Measurements from ENCODE around the gene ACKR4.
"Not testable (repeated sequence)": the region's sequence is repeated elsewhere in the genome, so short reads cannot be mapped to it uniquely, and the experiment has no call there.

The ACKR4 gene

DNA sequence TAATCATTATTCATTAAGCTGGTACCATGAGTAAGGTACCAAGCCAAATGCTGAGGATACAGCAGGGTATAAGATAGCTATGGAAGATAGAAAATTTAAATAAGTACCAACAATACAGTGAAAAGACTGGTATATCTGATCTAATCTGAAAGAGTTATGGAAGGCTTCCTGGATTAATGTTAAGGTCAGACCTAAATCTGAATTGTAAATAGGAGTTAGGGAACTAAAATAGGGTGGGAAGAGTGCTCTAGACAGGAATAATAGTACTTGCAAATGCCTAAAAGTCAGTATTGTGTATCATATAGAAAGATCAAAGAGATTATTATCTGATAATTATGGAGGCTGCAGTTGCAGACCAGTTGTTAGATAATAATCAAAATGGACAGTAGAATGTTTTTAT lies 2.6 kb upstream of the ACKR4 start:
- no peak for DNase-seq (ENCODE audit: low read depth, low spot score)

DNA sequence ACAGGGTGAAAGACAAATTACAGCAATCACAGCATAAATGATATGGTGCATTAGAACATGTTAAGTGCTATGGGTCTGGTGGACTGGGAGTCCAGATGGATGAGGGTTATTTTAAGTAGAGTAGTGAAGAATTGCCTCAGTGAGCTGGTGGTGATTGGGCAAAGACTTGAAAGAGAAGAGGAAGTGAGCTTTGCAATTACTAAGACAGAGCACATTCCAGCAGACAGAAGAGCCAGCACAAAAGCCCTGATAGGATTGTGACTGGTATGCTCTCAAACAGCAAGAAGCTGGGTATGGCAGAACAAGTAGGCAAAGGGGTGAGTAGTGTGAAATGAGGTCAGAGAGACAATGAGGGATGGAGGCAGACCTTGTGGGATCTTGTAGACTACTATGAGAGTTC lies 2.1 kb upstream of the ACKR4 start:
- no peak for DNase-seq (ENCODE audit: low read depth, low spot score)

DNA sequence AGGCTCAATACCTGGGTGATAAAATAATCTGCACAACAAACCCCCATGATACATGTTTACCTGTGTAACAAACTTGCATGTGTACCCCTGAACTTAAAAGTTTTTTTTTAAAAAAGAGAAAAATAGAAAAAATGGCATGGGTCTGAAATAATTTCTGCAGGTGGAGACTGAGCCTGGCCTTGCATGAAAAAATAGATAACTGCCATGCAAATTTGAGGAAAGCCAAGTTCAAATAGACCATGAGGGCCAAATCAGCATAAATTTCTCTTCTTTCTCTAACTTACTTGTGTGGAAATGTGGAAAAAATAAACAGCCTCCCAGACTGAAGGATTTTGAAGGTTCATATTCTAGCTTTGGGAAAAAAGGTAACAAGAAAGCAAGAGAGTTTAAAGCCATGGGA lies 744 bp upstream of the ACKR4 start:
- DNase-seq (ENCODE audit: low read depth, low spot score), result no peak

DNA sequence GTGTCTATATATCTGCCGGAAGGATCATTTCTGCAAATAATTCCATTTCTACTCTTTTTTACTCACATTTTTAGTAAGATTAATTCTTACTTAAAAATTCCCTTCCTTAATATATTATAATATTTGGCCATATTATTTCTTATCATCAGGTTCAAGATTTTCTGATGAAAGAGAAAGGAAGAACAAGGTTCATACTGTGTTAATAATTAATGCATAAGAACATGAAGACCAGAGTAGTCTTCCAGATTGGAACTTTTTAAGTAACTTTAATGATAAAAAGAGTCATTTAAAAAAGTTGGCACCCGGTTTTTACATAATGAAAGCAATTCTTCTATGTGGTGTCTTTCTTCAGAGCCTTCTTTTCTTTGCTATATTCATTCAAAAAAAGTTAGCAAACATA lies 590 bp downstream of the ACKR4 start:
- no peak for DNase-seq (ENCODE audit: low read depth, low spot score)

DNA sequence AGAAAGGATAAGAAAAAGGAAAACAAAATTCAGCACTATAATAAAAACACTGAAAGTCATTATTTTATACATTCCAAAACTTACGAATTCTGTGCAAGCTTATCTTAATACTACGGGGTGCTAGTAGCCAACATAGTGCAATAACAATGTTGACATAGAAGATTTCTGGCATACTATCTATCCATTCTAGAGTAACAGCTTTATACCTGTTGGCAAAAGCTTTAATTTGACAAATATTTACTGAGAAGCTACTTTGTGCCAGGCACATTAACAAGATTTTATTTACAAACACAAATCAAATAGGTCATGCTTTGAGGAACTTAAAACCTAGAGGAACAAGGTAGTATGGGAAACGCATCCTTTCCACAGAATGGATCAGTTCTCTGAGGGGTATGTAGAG lies 1.1 kb downstream of the ACKR4 start:
- DNase-seq (ENCODE audit: low read depth, low spot score), result no peak

DNA sequence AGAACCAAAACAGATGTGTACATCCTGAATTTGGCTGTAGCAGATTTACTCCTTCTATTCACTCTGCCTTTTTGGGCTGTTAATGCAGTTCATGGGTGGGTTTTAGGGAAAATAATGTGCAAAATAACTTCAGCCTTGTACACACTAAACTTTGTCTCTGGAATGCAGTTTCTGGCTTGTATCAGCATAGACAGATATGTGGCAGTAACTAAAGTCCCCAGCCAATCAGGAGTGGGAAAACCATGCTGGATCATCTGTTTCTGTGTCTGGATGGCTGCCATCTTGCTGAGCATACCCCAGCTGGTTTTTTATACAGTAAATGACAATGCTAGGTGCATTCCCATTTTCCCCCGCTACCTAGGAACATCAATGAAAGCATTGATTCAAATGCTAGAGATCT lies 3.5 kb downstream of the ACKR4 start:
- DNase-seq (ENCODE audit: low read depth, low spot score), result not testable (repeated sequence)

DNA sequence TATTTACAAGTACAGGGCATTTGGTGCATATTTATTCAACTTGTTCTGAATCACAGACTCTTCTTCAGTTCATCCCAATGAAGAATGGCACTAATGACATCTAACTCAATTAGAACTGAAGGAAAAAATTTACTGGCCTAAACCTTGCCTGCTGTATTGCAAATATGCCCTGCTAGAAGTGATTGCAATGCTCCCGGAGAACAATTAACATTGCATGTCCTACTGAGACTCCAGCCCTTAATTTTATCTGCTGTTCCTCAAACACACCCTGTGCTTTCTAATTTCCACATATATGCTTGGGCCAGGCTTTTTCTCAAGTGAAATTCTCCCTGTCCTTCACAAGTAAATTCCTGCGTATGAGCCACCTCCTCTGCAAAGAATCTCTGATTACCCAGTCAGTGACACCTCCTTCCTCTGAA lies 8.3 kb downstream of the ACKR4 start:
- DNase-seq (ENCODE audit: low read depth, low spot score), result no peak

DNA sequence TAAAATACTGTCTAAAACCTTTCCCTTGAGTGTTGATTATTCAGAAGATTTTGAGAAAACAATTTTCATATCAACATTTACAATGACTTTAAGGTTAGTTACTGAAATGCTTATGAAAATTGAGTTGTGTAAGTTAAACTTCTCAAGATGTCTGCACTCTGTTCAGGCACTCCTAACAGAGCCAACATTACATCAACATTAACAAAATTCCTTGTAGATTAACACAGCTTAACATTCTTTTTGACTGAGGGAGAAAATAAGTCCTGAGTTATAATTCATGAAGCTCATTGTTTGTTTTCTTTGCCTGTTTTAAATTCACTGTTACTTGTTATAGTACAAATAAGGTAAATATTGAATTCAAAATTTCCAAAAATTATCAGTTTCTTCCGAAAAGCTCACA lies 9.0 kb downstream of the ACKR4 start:
- no peak for DNase-seq (ENCODE audit: low read depth, low spot score)

DNA sequence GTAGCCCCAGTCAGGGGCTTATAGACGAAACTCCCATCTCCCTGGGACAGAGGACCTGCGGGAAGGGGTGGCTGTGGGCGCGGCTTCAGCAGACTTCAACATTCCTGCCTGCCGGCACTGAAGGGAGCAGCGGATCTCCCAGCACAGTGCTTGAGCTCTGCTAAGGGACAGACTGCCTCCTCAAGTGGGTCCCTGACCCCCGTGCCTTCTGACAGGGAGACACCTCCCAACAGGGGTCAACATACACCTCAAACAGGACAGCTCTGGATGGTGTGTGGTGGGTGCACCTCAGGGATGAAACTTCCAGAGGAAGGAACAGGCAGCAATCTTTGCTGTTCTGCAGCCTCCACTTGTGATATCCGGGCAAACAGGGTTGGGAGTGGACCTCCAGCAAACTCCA lies 9.6 kb downstream of the ACKR4 start:
- DNase-seq (ENCODE audit: low read depth, low spot score), result not testable (repeated sequence)

DNA sequence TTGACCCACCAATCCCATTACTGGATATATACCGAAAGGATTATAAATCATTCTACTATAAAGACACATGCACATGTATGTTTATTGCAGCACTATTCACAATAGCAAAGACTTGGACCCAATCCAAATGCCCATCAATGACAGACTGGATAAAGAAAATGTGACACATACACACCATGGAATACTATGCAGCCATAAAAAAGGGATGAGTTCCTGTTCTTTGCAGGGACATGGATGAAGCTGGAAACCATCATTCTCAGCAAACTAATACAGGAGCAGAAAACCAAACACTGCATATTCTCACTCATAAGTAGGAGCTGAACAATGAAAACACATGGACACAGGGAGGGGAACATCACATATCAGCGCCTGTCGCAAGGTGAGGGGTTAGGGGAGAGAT lies 18.2 kb downstream of the ACKR4 start:
- not testable (repeated sequence) for DNase-seq (ENCODE audit: low read depth, low spot score)

DNA sequence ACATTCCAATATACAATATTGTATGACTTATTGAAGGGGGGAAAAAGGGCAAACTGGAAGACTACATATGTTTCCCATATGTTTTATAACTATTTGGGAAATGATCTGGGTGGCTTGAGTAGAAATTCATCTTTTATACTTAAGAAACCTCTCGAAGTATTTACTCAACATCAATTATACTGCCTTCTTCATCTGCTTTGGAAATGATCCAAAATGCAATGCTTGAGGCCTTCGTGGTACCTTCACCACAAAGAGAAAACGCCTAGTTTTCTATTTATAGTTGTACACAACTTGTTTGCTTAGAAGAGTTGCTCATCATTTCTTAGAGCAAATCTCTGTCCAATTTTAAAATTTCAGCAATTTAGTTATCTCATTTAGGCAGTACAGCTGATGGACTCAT lies 18.8 kb downstream of the ACKR4 start:
- DNase-seq (ENCODE audit: low read depth, low spot score), result no peak

DNA sequence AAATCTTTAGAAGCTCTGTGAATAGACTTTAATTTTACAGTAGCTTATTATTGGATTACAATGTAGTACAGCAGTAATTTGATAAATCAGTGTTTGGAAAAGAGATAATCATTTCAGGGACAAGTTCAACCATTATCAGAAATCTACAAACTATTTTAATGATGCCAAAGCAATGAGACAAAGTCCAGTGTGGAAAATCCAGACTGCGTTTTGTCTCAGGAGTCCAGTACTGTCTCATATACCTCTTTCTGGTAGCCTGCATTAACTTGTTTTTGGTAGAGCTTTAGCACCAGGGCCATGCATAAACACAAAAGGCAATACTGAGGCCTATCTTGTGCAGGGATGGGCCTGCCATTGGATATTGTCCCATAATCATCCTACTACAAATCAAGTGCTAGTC lies 19.7 kb downstream of the ACKR4 start:
- no peak for DNase-seq (ENCODE audit: low read depth, low spot score)

DNA sequence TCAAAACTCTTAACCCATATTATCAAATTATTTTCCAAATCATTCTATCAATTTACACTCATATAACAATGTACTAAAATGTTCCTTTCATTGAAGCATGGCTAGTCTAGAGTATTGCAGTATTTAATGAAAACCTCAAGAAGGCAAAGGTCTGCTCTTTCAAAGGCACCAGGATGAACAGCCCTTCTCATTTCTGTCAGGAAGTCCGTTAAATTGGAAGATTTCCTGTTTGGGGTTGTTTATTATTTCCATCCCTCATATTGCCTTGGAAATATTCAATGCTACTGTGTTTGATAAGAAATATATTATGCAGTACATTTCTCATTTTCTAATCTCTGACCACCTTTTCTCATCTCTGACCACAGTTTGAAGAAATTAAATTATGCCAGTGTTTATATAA lies 25.1 kb downstream of the ACKR4 start:
- no peak for DNase-seq (ENCODE audit: low read depth, low spot score)

DNA sequence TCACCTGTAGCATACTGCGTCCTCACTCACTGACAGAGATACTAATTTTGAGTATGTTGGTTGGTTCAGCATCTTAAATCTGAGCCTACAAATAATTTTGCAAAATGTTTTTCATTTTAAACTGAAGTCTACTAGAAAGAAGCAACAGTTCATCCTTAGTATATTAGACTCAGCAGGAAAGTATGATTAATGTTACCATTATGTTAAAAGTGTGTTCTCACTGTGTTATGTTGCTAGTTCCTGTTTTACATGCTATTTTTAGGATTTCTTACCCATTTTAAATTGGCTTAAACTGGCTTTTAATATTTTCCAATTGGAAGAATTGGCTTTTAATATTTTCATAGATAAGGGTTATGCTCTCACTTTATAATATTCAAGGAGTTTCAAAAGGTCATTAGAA lies 25.7 kb downstream of the ACKR4 start:
- DNase-seq (ENCODE audit: low read depth, low spot score), result no peak

DNA sequence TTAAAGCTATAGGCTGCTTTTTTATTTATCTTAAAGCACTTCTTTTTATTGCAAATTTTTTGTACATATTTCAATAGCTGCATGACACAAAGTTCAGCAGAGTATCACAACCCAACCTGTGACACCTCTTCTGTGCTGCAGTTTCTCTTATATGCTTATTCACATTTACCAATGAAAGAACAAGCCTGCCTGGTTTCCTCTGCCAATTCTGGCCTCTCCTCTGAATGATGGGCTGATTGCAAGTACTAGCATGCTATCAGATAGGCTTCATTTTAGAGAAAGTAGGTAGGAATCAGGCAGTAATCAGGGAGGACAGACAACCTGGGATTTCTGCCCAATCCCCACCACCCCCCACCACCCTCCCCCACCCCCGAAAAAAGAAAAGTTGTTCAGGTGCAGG lies 26.6 kb downstream of the ACKR4 start:
- DNase-seq (ENCODE audit: low read depth, low spot score), result no peak

DNA sequence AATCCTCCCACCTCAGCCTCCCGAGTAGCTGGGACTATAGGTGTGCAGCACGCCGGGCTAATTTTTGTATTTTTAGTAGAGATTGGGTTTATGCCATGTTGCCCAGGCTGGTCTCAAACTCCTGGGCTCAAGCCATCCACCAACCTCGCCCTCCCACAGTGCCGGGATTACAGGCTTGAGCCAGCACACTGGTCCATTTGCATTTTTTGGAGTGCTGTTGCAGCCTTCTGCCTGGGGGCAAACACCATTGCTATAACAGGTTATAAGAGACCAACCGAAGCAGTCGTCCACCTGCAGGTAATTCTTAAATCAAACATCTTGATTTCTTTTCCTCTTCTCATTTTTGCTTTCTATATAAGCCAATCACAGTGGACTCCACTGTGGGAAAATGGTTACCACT lies 27.7 kb downstream of the ACKR4 start:
- DNase-seq (ENCODE audit: low read depth, low spot score), result no peak

DNA sequence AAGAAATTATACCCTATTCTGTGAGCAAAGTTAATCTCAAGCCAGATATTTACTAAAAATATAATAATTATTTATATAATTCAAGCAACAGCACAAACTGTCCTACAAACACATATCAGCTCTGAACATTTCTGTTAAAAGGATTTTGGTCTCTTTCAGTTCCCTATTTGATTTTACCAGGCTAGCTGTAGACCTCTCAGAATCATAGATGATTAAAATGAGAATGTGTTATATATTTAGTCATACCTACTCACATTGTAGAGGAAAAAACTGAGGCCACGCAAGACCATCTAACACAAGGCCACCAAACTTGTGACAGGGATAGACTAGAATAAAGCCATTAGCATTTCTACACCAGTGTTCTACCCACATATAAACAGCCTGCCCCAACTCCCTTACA lies 28.5 kb downstream of the ACKR4 start:
- no peak for DNase-seq (ENCODE audit: low read depth, low spot score)

DNA sequence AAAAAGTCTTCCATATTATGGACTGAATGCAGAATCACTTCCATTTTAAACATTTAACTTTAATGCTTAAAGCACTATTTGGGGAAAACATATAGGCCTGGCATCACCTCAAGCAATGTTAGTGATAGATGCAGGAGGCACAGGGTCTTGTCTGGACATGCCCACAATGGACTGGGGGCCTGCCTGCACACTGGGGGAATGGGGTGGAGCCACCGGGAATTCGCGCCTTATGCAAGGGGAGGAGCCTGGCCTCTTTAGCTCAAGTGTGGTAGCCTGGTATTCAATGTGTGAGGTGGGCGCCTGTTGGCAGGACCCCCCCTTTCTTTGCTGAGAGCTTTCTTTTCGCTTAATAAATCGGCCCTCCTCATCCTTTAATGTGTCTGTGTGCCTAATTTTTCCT lies 29.9 kb downstream of the ACKR4 start:
- DNase-seq (ENCODE audit: low read depth, low spot score), result no peak

DNA sequence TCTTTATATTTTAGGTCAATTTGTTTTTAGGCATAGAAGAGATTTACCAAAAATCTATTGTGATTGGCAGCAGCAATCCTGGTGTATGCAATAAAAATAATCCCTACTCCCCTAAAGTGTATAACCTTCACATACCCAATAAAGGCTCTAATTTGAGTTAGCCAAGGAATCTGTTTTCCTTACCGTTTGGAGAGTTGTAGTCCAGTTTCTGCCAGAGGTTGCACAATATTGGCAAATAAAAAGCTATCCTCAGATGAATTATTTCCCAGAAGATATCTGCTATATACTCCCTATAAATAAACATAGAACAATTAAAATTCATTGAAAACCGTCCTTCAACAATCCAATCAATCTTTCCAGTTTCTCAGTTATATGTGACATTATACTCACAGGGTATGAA lies 31.1 kb downstream of the ACKR4 start:
- no peak for DNase-seq (ENCODE audit: low read depth, low spot score)

DNA sequence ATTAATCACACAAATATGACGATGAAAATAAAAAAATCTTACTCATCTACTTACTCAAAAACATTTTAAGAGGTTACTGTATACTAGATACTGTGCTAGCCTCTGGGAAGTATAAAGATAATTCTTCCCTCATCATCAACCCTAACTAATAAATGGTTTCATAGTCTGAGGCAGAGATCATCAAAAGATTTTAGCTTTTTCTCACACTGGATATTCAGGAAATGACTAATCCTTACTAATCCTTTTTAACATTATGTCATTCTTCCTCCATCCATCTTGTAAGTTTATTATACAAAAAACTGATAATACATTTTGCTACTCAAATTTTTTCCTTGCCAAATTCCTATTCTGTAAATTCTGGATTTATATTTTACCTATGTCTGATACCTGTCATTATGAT lies 32.9 kb downstream of the ACKR4 start:
- DNase-seq (ENCODE audit: low read depth, low spot score), result no peak

DNA sequence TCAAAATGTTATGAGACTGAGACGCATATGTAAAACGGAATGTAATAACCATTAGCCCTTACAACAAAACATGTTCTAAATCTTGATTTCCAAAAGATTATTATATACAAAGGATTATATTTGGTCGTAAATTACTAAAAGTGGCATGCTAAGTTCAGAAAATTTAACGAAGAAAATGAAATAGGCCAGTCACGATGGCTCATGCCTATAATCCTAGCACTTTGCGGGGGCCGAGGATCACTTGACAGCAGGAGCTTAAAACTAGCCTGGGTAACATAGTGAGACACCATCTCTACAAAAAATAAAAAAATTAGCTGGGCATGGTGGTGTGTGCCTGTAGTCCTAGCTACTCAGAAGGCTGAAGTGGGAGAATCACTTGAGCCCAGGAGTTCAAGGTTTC lies 33.5 kb downstream of the ACKR4 start:
- DNase-seq (ENCODE audit: low read depth, low spot score), result no peak

DNA sequence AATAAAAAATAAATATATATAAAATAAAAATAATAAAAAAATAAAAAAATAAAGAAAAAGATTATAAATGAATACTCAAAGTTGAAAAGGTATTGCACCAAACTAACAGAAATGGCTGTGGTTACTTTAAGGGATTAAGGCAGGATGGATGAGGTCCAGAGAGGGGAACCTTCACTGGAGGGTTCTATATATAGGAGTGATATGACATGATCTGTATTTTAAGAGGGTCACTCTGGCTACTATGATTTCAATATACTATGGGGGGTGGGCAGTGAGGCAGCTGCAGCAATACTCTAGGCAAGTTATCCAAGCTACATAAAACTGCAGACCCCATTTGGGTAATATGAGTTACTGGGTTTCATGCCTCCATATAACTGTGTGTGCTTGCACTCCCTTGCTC lies 38.0 kb downstream of the ACKR4 start:
- no peak for DNase-seq (ENCODE audit: low read depth, low spot score)

DNA sequence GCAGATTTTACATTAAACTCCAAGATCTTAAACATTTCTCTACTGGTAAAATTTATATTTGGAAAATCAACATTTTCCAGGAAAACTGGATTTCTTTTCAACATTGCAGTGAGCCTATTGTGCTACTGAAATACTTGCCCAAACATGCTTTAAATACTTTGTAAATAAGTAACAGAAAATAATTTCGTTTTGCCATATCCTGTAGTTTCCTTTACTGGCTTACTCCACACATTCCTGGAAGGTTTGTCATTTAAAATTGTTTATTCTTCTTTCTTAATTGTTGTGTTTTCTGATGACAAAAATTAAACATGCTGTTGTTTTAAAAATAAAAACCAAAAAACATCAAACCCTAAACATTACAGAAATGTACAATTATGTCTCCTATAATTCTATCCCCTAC lies 40.5 kb downstream of the ACKR4 start:
- DNase-seq (ENCODE audit: low read depth, low spot score), result no peak

DNA sequence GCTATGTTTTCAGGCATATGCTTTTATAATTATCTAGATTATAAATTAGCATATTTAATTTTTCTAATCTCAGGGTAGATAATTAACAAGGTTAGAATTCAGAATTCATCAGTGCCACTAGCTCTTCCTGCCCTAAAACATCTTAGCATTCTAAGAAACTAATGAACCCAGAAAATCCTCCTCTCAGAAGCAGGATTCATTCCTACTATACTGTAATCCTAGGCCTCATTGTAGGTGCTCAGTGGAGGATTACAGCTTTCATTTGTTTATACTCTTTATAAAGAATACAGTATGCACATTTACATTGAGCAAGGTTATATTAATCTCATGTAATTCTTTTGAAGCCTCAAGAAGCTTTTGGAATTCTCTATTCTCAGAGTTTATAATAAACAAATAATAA lies 41.6 kb downstream of the ACKR4 start:
- DNase-seq (ENCODE audit: low read depth, low spot score), result no peak

DNA sequence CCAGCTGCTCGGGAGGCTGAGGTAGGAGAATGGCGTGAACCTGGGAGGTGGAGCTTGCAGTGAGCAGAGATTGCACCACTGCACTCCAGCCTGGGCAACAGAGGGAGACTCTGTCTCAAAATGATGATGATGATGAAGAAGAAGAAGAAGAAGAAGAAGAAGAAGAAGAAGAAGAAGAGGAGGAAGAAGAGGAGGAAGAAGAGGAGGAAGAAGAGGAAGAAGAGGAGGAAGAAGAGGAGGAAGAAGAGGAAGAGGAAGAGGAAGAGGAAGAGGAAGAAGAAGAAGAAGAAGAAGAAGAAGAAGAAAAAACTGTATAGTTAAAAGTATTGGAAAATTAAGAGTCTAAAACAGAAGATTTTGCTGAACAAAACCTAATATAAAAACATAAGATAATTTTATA lies 44.4 kb downstream of the ACKR4 start:
- DNase-seq (ENCODE audit: low read depth, low spot score), result not testable (repeated sequence)
